MM.1S (cell line): ENCODE results near the gene DNAI4.
A peak's percentile ranks its signal among the peaks of the same experiment; 100 is the strongest.
"Not testable (repeated sequence)": the region's sequence is repeated elsewhere in the genome, so short reads cannot be mapped to it uniquely, and the experiment has no call there.

Experiments used
- DNase-seq: peaks from one replicate; pipeline ENCODE4 v3.0.0-alpha.2; 2015
- H2AFZ ChIP-seq: fragments of 300-600 bp; sonication (generic); 2 replicates; pipeline ENCODE4 v1.6.0; 2016; ENCODE audit warnings: antibody characterized with exemption, low read length
- H3F3A ChIP-seq: fragments of 300-600 bp; sonication (generic); 2 replicates; pipeline ENCODE4 v1.6.1; 2016; ENCODE audit warnings: mild to moderate bottlenecking, antibody characterized with exemption, low read length, moderate library complexity, mixed read lengths; ENCODE audit not compliant: insufficient read depth
- H3K27ac ChIP-seq: fragments of 300-600 bp; sonication (generic); 2 replicates; pipeline ENCODE4 v1.5.1; 2016; ENCODE audit warnings: mild to moderate bottlenecking, low read length
- H3K27me3 ChIP-seq: fragments of 300-600 bp; sonication (generic); replicated peaks from 2 replicates; pipeline ENCODE4 v1.6.0; 2016; ENCODE audit warnings: low read length; ENCODE audit not compliant: insufficient read depth
- H3K36me3 ChIP-seq: fragments of 300-600 bp; sonication (generic); replicated peaks from 2 replicates; pipeline ENCODE4 v1.6.1; 2016; ENCODE audit warnings: mild to moderate bottlenecking, low read length, mixed read lengths; ENCODE audit not compliant: insufficient read depth
- H3K4me1 ChIP-seq: fragments of 300-600 bp; sonication (generic); 2 replicates; pipeline ENCODE4 v1.6.1; 2016; ENCODE audit warnings: low read length, mixed read lengths
- H3K4me2 ChIP-seq: fragments of 300-600 bp; sonication (generic); 2 replicates; pipeline ENCODE4 v1.6.0; 2016; ENCODE audit warnings: low read depth, low read length
- H3K4me3 ChIP-seq: fragments of 300-600 bp; sonication (generic); 2 replicates; pipeline ENCODE4 v1.5.1; 2016; ENCODE audit warnings: low read length, mixed read lengths
- H3K79me2 ChIP-seq: fragments of 300-600 bp; sonication (generic); 2 replicates; pipeline ENCODE4 v1.6.1; 2016; ENCODE audit warnings: mixed run types, low read length, mixed read lengths
- H3K9ac ChIP-seq: fragments of 300-600 bp; sonication (generic); 2 replicates; pipeline ENCODE4 v1.6.1; 2016; ENCODE audit warnings: low read length, mixed read lengths
- H3K9me2 ChIP-seq: fragments of 300-600 bp; sonication (generic); replicated peaks from 2 replicates; pipeline ENCODE4 v1.6.1; 2016; ENCODE audit warnings: mild to moderate bottlenecking, low read length, mixed read lengths; ENCODE audit not compliant: insufficient read depth
- H3K9me3 ChIP-seq: fragments of 300-600 bp; sonication (generic); replicated peaks from 2 replicates; pipeline ENCODE4 v1.6.1; 2016; ENCODE audit warnings: mild to moderate bottlenecking, low read length, mixed read lengths; ENCODE audit not compliant: insufficient read depth
- H4K20me1 ChIP-seq: fragments of 300-600 bp; sonication (generic); 2 replicates; pipeline ENCODE4 v1.6.1; 2016; ENCODE audit warnings: mild to moderate bottlenecking, low read length, moderate library complexity, mixed read lengths; ENCODE audit not compliant: insufficient read depth
- EZH2 ChIP-seq: fragments of 300-600 bp; sonication (generic); optimal IDR thresholded peaks from 2 replicates; pipeline ENCODE3; 2017; ENCODE audit warnings: low read depth, mild to moderate bottlenecking, antibody characterized with exemption, low read length, mixed read lengths
- EZH2phosphoT487 ChIP-seq: fragments of 300-600 bp; sonication (generic); IDR thresholded peaks from 2 replicates; pipeline ENCODE4 v1.6.1; 2018; ENCODE audit warnings: antibody characterized with exemption, low read length
- TF ChIP-seq, protein P1 (sequence below): fragments of 300-600 bp; sonication (generic); IDR thresholded peaks from 2 replicates; pipeline ENCODE4 v1.5.1; 2016; ENCODE audit warnings: antibody characterized with exemption, low read length, mixed read lengths

DNAI4 gene, protein sequence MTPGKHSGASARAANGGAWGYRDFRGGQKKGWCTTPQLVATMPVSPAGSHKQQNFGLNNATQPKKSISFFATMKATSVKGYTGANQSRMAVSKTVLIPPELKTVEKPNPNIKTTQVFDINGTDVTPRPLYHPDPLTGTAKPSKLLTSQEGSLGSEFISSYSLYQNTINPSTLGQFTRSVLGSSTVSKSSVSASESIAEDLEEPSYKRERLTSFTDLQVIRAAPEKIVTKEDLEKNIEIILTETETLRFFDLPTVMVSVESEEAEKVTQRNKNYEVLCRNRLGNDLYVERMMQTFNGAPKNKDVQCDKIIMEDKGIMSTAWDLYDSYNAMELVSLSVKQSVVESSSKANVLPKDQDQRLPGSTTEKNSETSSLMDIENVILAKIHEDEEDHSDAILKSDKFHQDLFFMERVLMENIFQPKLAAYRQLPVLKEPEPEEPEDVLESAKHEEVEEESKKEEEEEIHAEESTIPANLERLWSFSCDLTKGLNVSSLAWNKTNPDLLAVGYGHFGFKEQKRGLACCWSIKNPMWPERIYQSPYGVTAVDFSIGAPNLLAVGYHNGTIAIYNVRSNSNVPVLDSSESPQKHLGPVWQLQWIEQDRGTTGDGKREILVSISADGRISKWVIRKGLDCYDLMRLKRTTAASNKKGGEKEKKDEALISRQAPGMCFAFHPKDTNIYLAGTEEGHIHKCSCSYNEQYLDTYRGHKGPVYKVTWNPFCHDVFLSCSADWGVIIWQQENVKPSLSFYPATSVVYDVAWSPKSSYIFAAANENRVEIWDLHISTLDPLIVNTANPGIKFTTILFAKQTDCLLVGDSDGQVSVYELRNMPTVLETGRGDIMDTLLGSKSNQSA

DNA sequence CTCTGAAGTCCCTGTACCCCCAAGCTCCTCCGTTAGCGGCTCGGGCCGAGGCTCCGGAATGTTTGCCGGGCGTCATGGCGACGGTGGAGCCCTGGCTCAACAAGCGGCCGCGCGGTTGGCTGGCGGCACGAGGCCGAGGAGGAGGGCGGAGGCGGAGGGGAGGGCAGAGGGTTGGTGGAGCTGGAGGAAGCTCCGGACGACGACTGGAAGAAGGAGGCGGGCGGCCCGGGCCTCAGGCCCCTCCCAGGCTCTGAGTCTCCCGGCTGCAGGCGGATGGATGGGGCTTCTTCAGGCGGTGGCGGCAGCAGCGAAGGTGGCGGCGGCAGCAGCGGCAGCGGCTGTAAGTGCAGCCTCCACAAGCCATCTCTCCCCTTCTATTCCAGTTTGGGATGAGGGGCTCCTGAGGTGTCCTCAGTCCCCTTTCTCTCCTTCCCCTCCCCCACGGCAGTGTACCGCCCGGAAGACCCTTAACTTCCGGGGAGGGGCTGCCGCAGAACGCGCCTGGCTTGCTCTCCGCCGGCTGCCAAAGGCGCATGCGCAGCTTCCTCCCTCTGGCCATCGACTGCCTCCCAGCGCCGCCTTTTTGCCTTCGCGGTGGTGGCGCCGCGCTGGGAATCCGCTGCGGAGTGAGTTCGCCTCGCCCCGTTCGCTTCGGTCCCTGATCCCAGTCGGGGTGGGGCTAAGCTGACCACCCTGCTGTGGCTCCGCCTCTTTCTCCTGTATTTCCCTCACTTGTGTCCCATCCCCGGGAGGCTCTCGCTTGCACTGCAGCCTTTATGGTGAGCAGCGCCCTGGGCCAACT lies at the start of gene DNAI4, which contains the start of gene MIER1:
TSS of gene DNAI4 (minus strand) at position 101 of the 802 bp plus-strand sequence. CDS start at position 76, 25 bp downstream.
TSS of gene MIER1 (plus strand) at position 235 of the 802 bp plus-strand sequence. CDS start at position 274, 39 bp downstream.
- Histone ChIP-seq H4K20me1 (no peaks in the 10 kb centered on the region), H3K4me1 (peaks cover 13% of the 10 kb centered on the region), H3K36me3 (no peaks in the 10 kb centered on the region), H3K27me3 (no peaks in the 10 kb centered on the region), H3K9me2 (no peaks in the 10 kb centered on the region), H3K27ac (peak within 1 kb of the TSS; percentile 71), H3F3A (peaks cover 26% of the 10 kb centered on the region), H3K4me3 (peak within 1 kb of the TSS; percentile 88), H3K79me2 (peaks cover 53% of the 10 kb centered on the region), H3K4me2 (peak within 1 kb of the TSS; percentile 90), H2AFZ (peak within 1 kb of the TSS; percentile 90), H3K9ac (peak within 1 kb of the TSS; percentile 90), H3K9me3 (no peaks in the 10 kb centered on the region)
- DNase-seq, result peak; percentile 96
- TF ChIP-seq EZH2 (no peak), EZH2phosphoT487 (no peak)
- TF ChIP-seq, protein P1, sequence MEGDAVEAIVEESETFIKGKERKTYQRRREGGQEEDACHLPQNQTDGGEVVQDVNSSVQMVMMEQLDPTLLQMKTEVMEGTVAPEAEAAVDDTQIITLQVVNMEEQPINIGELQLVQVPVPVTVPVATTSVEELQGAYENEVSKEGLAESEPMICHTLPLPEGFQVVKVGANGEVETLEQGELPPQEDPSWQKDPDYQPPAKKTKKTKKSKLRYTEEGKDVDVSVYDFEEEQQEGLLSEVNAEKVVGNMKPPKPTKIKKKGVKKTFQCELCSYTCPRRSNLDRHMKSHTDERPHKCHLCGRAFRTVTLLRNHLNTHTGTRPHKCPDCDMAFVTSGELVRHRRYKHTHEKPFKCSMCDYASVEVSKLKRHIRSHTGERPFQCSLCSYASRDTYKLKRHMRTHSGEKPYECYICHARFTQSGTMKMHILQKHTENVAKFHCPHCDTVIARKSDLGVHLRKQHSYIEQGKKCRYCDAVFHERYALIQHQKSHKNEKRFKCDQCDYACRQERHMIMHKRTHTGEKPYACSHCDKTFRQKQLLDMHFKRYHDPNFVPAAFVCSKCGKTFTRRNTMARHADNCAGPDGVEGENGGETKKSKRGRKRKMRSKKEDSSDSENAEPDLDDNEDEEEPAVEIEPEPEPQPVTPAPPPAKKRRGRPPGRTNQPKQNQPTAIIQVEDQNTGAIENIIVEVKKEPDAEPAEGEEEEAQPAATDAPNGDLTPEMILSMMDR, result no peak; the same call in 1 of the 2 replicates

DNA sequence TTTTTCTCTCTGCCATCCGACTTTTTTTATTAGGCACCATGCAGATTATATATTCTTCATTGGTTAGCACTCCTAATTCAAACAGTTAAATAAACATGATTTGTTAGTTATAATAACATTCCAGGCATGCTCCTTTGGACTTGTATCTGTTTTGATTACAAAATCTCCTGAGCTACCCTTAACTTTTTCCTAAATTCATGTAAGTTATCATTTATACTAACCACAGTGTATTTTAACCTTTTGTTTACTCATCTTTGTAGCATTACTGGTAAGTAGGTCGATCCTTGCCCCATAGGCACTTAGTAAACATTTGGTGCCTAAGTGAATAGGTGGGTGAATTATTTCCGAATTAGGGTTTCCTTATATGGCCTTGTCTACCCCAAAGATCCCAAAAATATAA lies 43.9 kb upstream of the DNAI4 start:
- Histone ChIP-seq H2AFZ (no peak overlapping the region), H3K27me3 (no peaks in the 10 kb centered on the region), H3K4me1 (no peaks in the 10 kb centered on the region), H3K4me2 (no peak overlapping the region), H3K4me3 (no peak overlapping the region), H3K9me3 (no peaks in the 10 kb centered on the region), H3K79me2 (peaks cover 25% of the 10 kb centered on the region; the same call in 1 of the 2 replicates), H3K9me2 (no peaks in the 10 kb centered on the region), H3F3A (no peaks in the 10 kb centered on the region), H3K27ac (no peak overlapping the region), H3K9ac (no peak overlapping the region), H3K36me3 (peaks cover 22% of the 10 kb centered on the region; the same call in 1 of the 2 replicates), H4K20me1 (no peaks in the 10 kb centered on the region)
- TF ChIP-seq EZH2phosphoT487 (no peak), EZH2 (no peak)
- TF ChIP-seq, protein P1, result no peak
- DNase-seq, result no peak

DNA sequence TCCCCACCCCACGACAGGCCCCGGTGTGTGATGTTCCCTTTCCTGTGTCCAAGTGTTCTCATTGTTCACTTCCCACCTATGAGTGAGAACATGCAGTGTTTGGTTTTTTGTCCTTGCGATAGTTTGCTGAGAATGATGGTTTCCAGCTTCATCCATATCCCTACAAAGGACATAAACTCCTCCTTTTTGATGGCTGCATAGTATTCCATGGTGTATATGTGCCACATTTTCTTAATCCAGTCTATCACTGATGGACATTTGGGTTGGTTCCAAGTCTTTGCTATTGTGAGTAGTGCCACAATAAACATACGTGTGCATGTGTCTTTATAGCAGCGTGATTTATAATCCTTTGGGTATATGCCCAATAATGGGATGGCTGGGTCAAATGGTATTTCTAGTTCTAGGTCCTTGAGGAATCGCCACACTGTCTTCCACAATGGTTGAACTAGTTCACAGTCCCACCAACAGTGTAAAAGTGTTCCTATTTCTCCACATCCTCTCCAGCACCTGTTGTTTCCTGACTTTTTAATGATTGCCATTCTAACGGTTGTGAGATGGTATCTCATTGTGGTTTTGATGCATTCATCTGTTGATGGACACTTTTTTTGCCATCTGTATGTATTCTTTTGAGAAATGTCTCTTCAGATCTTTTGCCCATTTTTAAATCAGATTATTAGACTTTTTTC lies 41.7 kb upstream of the DNAI4 start:
- peaks cover 19% of the 10 kb centered on the region for H3K36me3 ChIP-seq
- not testable (repeated sequence) for H3K27me3 ChIP-seq

More for the DNA sequence above, 41.7 kb upstream of the DNAI4 start:
- H3K9ac ChIP-seq, H3K9me3 ChIP-seq, DNase-seq, H3K4me1 ChIP-seq, H3K4me3 ChIP-seq, H3K4me2 ChIP-seq, H3K9me2 ChIP-seq, H3K27ac ChIP-seq, H4K20me1 ChIP-seq, H2AFZ ChIP-seq, H3F3A ChIP-seq: not testable (repeated sequence)
- H3K79me2 ChIP-seq, result peaks cover 27% of the 10 kb centered on the region
